NCI-H345 (cell line): ENCODE results near the gene TEX26.

Experiments
- DNase-seq: peaks from one replicate; lab custom pipeline; 2025; lab: John Stamatoyannopoulos, UW

TEX26 gene

DNA sequence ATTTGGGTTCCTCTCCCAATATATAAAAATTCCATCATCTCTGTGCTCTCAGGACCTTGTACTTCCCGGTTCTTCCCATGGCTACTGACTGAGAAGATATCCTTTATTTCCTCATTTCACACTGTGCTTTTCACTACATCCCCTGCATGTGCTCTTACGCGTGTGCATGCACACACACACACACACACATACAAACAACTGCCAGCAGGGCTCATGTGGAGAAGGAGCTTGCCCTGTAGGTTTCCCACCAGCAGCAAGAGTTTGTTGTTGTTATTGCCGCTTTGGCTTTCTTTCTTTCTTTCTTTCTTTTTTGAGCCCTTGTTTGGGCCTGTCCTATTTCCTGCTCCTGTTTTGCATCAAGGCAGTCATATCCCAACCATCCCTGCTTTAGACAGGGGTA lies 43.6 kb downstream of the TEX26 start:
- DNase-seq: no peak

DNA sequence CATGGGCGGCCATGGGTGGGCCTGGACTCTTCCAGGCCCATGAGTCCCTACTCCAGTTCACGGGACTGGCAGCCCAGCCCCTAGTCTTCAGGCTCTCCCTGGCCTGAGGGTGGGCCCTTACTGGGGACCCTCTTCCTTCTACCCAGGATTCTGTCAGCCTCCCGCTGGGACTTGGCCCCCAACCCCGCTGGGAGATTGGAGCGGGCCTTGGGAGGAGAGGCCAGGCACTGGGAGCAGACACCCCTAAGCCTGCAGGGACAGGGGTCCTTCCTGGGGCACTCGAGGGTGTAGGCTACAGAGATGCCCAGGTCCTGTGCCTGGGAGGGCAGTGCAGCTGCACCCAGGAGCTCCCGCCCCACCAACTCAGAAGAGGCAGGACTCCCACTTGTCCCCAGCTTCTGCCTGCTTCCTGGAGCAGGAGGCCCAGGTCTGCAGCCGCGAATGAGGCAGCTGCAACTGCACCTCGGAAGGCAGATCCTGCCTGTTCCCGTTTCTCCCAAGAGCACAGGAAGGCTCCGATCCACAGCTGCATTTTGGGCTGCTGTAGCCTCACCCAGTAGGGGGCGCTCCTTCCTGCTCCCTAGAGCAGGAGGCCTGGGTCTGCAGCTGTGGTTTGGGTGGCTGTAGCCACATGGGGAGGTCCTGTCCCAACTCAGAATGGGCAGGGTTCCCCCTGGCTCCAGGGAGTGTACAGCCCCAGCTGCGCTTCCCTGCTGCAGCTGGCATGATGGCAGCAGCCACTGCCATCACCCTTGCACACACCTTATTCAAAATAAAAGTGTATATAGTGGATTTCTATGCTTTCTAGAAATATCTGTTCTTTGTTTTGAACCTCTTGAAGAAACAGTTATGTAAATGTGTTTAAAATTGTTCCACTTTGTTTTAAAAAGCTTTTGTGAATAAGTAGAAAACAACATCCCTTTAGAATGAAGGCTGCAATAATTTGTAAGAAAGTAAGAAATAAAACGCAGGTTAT lies 46.8 kb downstream of the TEX26 start:
- peak; percentile 22 for DNase-seq

DNA sequence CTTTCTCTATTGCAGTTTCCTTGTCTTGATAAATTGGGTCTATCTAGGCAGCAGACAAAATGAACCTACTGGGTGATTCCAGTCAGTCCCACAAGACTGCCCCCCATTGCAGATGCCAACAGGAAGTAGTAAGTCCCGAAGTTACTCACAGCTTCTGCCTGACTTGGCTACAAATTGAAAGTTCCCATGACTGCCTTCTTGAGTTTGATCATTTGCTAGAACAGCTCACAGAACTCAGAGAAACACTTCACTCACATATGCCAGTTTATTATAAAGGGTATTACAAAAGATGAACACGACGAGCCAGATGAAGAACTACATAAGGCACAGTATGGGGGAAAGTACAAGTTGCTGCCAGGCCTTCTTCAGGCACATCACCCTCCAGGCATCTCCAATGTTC lies 50.0 kb downstream of the TEX26 start:
- DNase-seq: no peak

DNA sequence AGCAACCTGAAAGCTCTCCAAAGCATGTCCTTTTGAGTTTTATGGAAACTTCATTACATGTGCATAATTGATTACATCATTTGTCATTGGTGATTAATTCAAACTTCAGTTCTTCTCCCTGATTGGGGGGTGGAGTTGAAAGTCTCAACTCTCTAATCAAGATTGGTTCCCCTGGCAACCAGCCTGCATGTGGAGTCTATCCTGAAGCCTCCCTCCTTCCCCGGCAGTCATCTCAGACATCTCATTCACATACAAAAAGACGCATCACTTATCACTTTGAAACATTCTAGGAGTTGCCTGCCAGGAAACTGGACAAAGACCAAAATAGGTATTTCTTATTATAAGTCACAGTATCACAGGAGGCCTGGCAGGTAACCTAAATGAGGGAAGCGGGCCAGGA lies 50.5 kb downstream of the TEX26 start:
- no peak for DNase-seq

DNA sequence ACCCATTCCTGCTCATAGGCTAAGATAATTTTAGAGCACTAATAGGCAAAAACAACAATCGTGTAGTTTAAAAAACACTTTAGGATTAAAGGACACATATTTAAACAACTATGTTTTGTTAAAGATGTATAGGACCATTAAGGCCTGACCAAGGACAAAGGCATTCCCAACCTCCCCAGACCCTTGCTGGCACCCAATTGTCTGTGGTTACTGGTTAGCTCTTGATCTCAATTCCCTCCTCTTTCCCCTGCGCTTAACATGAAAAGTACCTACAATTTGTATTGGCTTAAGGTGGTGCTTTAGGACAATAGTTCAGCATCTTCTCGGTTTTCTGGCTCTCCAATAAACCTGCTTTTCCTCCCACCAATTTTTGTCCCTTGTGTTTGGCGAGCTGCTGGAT lies 51.0 kb downstream of the TEX26 start:
- no peak for DNase-seq

DNA sequence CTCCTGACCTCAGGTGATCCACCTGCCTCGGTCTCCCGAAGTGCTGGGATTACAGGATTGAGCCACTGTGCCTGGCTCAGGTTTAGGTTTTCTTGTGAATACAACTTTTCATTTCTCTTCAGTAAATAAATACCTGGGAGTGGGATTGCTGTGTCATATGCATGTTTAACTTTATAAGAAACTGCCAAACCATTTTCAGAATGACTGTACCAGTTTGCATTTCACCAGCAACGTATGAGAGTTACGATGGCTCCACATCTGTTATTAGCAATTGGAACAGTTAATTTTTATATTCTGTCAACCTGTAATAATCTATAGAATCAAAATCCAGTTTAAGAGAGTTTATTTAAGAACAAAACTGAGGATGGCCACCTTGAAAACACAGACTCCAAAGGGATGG lies 52.2 kb downstream of the TEX26 start:
- DNase-seq: no peak

DNA sequence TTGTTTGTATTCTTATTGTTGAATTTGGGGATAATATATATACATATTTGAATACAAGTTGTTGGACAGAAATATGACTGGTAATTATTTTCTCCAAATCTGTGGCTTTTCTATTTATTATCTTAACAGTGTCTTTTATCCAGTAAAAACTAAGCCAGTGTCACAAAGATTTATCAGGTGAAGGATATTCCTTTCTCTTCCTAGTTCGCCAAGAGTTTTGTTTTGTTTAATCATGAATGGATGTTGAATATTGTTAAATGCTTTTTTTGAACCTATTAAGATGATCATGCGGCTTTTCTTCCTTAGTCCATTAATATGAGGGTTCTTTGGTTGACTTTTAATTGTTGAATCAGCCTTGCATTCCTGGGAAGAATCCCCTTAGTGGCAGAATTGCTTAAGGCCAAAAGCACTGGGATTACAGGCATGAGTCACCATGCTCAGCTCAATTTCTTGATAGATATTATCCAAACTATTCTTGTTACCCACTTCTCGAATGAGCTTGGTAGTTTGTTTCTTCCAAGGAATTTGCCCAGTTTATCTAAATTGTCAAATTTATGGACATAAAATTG lies 53.3 kb downstream of the TEX26 start:
- DNase-seq: no peak

DNA sequence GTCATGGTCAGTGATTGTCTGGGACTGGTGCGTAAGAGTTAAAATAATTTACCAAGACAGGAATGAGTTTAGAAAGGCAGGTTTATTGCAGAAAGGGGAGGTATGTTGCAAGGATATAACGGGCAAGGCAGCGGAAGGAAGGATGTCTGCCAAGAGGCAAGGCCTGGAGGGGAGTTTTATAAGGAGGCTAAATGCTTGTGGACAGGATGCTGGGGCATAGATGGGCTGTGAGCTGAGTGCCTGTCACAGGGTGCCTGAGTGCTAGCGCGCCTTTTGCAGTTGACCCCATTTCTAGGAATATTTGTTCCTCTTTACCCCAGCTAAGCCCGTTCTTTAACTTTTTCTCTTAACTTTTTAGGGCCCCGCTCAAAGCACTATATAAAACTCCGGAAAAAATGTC lies 58.7 kb downstream of the TEX26 start:
- DNase-seq: no peak

DNA sequence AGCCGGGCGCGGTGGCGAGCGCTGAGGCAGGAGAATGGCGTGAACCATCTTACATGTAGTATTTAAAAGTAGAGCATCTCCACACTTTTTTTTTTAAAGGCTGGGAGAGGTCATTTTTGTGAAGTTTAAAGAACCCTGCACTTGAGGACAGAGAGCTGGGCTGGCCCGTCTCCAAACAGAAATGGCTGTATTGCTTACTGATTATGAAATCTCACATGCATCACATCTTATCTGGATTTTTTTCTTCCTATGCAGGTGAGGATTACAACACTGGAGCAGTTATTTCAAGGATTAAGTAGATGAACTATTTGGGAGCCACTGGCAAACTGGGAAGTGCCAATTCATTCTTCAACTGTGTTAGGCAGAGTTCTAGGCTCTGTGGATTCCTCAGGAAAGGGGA lies 59.5 kb downstream of the TEX26 start:
- no peak for DNase-seq

DNA sequence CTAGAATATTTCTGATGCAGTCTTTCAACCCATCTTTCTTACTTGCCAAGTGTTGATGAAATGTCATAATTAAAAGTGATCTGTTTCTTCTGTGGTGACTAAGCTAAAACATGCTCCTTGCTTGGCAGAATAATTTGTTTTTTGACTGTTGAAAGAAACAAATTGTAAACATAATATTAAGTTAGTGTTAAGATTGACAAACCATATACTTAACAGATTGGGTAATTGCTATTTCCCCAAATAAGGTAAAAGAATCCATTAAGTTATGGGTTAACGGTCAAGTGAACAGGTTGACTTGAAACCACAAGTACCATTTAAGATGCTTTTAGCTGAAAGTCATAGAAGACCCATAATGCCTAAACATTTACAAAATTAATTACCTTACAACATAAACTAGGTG lies 62.9 kb downstream of the TEX26 start:
- no peak for DNase-seq

DNA sequence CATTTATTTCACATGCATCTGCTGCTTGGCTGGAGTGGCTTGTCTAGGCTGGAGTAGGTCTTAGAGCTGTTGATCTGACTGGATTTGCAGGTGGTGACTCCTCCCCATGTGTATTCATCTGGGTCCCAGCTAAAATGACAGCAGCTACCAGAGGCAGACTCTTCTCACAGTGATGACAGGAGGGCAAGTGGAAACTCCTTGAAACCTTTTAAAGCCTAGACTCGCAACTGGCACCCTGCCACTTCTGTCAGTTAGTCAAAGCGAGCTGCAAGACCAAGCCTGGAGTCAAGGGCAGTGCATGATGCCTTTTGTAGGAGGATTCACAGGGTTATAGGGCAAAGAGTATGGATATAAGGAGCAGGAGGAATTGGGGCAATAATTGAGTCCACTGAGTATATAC lies 65.2 kb downstream of the TEX26 start:
- DNase-seq: peak; percentile 69

DNA sequence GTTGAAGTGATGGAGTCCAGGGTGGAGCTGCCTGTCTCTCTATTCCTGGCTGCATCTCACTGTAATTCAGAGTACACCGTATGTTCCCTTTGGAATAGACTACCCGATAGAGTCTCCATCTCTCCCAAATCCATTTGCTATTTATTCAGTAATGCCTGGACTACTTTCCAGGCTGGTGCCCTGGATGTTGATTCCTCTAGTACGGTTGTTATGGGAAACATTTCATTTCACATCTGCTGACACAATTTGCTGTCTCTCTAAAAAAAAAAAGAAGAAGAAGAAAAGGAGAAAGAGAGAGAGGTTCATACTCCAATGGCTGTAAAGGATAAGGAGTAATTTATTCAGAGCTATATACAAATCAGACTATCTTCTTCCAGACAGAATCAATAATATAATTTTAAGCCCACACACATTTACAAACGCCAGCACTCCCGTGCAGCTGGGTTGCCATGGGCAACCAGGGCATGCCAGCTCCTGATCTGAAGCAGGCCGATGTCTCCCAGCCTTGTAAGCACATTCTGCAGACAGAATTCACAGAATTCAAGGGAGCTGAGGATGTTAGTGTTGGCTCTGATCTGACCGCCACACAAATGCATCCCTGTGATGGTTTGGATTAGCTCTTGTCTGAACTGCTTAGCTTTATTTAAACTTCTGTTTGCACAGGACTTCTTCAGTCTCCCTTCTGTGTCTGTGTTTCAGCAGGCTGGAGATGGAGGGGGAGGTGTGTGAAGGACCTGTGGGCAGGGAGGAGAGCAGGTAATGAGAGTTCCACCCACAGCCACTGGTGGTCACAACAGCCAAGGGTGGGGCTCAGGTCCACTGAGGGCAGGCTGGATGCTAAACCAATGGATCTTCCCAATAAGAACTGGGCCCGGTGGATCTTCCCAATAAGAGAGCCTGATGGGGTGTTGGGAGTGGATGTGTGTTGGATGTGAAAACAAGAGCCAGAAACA lies 66.0 kb downstream of the TEX26 start:
- DNase-seq: peak; percentile 39

DNA sequence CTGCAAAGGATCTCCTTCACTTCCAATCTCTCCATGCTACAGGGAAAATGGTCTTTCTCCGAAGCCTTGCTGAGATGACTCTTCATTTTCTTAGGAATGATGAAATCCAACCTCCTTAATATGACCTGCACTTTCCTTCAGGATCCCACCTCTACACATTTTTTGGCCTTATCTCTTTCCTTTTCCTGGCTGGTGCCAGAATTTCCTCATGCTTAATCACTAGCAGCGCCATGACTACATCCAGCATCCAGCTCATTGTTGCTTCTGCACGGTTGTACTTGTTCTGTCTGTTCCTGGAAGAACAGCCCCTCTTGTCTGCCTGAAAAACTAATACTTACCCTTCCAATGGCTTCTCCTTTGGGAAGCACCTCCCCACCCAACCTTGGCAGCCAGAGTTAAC lies 68.4 kb downstream of the TEX26 start:
- no peak for DNase-seq

DNA sequence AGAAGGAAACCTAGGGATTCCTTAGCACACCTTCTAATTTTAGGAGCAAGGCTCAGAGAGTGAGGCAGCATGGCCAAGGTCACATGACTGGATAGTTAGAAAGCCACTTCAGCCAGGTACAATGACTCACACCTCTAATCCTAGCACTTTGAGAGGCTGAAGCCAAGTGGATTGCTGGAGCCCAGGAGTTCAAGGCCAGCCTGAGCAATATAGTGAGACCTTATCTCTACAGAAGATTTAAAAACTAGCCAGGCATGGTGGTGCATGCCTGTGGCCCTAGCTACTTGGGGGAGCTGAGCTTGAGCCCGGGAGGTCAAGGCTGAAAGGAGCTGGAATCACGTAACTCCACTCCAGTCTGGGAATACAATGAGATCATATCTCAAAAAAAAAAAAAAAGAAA lies 69.2 kb downstream of the TEX26 start:
- no peak for DNase-seq

DNA sequence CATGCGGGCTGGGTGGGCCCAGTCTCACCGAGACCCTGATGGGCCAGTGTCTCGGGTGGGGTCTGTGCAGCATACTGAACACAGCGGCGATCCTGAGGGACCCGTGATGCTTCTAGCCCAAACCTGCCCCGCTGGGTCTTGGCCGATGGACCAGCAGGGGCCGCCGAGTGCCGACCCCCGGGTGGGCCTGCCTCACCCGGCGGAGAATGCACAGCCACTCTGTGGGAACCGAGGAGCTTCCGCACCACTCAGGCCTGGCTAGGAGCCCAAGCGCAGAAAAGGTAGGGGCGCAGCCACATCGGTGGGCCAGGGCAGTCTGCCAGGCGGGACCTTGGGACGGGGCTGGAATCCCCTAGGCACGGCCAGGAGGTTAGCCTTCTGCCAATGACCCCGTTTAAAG lies 72.6 kb downstream of the TEX26 start:
- no peak for DNase-seq

DNA sequence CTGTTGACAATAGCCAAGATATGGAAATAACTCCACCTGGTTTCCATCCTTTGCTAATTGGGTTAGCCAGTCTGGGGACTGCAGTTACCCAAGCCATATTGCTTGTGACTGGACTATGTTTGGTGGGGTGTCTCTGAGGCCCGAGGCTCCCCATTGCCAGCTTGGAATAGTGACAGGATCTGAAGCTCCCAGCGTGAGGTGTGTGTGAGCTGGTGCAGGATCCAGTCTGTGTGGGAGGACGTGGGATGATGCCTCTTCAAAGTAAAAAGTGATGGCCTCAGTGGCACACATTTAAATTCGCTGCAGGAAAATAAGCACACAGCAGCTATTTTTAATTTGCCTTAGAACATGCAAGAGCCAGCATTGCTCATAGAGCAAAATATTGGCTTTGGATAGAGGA lies 75.0 kb downstream of the TEX26 start:
- DNase-seq: no peak

DNA sequence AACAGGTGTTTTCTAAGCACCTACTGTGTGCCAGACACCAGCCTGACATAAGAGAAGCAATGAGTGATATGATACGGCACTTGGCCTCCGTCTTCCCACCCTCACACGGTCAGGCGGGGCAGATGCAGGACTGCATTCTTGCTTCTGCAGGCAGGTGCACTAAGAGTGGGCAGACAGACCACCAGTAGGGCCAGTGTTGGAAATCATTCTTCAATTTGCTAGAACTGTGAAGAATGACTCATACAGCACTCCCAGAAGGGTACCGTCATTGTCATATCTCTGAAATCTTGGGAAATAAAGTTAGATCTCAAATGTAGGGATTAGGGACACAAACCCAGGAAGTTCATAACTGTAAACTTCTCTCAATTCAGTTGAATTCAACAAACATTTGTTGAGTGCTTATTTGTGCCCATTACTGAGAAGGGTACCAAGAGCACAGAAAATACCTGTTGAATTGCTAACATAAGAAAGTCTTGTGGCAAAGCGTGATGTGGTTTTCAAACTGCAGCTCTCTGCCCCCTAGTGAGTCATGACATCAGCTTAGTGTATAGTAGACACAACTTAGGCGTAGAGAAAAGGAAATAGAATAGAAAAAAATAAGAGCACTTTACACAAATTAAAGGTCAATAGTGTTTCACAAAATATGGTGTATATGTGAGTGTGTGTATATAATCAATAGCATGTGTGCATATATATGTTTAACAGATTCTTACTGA lies 76.1 kb downstream of the TEX26 start:
- no peak for DNase-seq

DNA sequence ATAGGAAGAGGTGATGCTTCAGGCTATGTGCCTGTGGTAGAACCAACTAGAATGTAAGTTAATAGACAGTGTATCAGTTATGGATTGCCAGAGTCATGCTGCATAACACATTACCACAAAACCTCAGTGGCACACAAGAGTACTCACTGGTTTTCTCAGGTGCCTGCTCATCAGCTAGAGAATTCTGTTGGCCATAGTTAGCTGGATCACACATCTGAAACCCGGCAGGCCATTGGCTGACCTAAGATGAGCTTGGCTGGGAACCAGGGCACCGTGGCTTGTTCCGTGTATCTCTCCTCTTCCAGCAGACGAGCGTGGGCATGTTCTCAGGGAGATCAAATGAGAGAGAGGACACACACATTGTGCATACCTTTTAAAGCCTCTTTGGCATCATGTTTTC lies 76.7 kb downstream of the TEX26 start:
- no peak for DNase-seq

DNA sequence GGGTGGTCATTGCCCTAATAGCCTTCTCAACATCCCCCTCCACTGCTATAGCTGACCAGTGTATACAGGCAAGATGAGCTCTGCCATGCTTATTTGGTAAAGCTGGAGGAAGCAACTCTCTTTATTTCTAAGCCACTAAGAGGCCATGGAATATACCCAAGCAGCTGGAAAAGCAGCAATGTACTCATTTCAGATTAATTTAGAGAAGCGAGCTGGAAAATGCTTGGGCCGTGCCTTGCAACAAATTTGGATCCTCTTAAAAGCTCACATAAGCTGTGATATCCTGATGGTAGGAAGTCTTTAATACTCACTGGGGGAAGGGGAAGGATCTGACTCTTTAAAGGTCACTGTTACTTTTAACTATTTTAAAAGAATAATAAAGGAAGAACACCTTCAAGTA lies 77.8 kb downstream of the TEX26 start:
- DNase-seq: no peak

DNA sequence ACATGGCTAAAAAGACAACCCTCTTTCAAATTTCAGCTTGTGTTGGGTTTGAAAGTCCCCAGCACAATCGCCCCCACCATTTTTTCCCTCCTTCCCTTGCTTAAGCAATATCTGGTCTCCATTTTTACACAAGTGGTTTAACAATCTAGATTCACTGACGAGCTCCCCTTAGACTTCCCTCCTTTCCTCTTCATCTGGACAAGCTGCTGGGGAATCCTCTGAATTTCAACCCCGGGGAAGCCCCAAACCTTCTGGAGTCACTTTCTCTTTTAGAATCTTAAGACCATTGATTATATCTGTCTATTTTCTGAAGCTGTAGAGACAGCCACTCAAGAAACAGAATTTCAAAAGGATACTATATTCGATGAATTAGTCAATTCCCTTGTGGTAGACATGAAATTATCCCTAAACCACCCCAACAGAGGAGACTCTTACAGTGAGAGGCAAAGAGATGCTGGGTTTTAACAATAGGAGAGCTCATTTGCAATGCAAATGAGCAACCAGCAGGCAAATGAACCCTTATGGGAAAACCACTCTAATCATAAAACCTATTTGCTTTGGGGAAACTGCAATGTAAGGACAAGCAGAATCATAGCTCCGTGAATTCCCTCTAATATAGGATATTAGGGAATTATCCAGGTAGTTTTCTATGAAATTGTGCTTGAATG lies 78.9 kb downstream of the TEX26 start:
- DNase-seq: no peak

DNA sequence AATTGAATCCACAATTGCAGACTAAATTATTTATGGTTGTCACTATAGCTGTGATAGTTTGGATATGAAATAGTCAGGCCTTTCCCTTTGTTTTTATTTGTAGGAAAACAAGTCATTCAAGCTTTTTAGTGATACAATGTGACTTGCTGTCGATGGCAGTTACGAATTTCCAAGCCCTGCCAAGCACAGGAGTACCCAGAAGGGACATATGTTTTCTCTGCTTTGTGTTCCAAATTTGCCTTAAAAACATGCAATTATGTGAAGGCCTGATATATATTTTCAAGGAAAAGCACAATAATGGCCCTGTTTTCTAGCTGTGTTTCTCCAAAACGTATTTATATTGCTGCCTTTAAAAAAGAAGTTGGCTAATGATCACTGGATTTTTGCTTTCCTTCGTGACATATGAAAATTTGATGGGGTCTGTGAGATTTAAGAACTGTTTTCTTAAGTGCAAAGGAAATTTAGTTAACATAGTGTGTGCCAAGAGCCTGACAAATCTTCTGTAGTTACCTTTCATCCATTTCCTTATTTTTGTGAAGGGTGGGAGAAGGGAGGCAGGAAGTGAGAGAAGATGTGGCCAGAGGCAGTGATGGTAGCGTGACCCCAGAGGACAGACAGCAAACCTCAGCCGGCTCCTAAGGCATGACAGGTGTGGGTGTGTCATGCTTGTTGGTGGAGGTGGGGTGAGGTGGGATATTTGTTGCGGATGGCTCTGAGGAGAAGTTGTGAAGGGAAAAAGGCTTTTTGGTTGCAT lies 79.6 kb downstream of the TEX26 start:
- no peak for DNase-seq
